RWPE1 (cell line): ENCODE data around the gene IFT81.
A peak's percentile ranks its signal among the peaks of the same experiment; 100 is the strongest.
"Not testable (repeated sequence)": the region's sequence is repeated elsewhere in the genome, so short reads cannot be mapped to it uniquely, and the experiment has no call there.

Experiments used
- CTCF ChIA-PET: fragments of 350-600 bp; sonication (Branson Sonifier 250); formaldehyde crosslinking; extraction: SDS; loops from one replicate; lab custom pipeline; 2021; lab: Yijun Ruan, JAX
- POLR2A ChIA-PET: fragments of 400-600 bp; formaldehyde crosslinking; extraction: SDS; loops from one replicate; lab custom pipeline; 2020; ENCODE audit warnings: antibody characterized with exemption; ENCODE audit not compliant: low non-redundant PET; lab: Yijun Ruan, JAX
- DNase-seq: peaks from one replicate; pipeline ENCODE4 v3.0.0; 2012; ENCODE audit warnings: low spot score
- H3K27ac ChIP-seq: fragments of 450-650 bp; 2 replicates; pipeline ENCODE4 v1.5.1; 2017
- TF ChIP-seq, protein P1 (sequence below): fragments of 450-650 bp; conservative IDR thresholded peaks from 2 replicates; pipeline ENCODE4 v1.5.1; 2017; ENCODE audit warnings: low read depth, mild to moderate bottlenecking

IFT81 gene

DNA sequence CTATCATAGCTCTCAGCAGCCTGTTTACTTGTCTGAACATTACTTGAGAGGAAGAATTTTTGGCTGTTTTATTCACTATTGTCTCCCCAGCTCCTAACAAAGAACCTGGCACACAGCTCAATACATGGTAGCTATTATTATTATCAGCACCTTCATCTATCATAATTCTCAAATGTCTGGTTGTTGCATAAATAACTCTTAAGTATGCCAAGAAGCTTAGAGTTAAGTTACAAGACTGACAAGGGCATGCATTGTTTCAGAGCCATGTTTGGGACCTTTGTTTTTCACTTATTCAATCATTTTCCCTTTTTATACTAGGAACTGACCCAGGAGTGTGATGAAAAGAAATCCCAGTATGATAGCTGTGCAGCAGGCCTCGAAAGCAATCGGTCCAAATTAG lies 79.4 kb downstream of the IFT81 start:
- TF ChIP-seq, protein P1, sequence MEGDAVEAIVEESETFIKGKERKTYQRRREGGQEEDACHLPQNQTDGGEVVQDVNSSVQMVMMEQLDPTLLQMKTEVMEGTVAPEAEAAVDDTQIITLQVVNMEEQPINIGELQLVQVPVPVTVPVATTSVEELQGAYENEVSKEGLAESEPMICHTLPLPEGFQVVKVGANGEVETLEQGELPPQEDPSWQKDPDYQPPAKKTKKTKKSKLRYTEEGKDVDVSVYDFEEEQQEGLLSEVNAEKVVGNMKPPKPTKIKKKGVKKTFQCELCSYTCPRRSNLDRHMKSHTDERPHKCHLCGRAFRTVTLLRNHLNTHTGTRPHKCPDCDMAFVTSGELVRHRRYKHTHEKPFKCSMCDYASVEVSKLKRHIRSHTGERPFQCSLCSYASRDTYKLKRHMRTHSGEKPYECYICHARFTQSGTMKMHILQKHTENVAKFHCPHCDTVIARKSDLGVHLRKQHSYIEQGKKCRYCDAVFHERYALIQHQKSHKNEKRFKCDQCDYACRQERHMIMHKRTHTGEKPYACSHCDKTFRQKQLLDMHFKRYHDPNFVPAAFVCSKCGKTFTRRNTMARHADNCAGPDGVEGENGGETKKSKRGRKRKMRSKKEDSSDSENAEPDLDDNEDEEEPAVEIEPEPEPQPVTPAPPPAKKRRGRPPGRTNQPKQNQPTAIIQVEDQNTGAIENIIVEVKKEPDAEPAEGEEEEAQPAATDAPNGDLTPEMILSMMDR, result no peak
- no peak for DNase-seq
- ChIA-PET CTCF (no interaction called here), POLR2A (no interaction called here)
- H3K27ac ChIP-seq, result no peak overlapping the region

DNA sequence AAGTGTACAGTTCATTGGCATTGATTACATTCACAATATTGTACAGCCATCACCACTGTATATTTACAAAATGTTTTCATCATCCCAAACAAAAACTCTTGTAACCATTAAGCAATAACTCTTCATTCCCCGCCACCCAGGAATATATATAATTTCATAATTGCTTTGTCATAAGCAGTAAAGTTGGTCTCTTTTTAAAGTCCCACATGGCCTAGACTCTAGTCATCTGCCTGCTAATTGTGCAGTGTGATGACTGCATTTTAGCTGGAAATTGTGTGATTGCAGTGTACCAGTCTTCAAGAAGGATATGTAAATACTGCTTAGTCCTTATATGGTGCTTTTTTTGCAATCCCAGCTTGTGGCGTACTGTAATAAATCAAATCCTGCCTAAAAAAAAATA lies 81.8 kb downstream of the IFT81 start:
- DNase-seq, result no peak
- CTCF ChIA-PET, result no interaction called here
- POLR2A ChIA-PET, result no interaction called here

DNA sequence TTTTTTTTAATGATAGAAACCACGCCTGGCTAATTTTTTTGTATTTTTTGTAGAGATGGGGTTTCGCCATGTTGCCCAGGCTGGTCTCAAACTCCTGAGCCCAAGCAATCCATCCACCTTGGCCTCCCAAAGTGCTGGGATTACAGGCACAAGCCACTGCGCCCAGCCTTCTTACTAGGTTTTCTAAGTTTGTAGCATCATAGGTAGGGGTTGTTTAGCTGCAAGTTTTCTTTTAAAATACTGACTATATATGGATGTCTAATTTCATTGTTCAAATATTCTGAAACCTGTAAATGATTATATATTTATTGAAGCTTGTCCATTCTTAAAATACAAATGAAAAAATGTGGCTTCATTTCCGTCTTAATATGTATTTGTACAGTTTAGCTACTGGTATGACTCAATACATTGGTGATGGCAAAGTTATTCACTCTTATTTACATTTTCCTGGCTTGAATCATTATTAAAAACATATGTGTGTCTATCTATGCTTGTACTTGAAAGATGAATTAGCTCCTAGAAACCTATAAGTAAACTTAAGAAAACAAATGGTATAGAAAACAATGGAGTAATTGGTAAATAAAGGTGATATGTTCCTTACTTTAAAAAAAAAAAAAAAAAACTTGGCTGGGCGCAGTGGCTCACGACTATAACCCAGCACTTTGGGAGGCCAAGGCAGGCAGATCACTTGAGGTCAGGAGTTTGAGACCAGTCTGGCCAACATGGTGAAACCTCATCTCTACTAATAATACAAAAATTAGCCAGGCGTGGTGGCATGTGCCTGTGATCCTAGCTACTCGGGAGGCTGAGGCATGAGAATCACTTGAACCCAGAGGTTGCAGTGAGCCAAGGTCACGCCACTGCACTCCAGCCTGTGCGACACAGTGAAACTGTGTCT lies 87.7 kb downstream of the IFT81 start:
- POLR2A ChIA-PET, result not testable (repeated sequence)
- H3K27ac ChIP-seq, result peak overlapping the region; percentile 53
- peak; percentile 81 for DNase-seq
- CTCF ChIA-PET, result interaction anchor here (1.6 kb wide), 1 partner anchor 12 kb away, joined by 4 read pairs; no protein-coding TSS in a partner anchor

More for the DNA sequence above, 81.8 kb downstream of the IFT81 start:
- TF ChIP-seq, protein P1, result no peak
- H3K27ac ChIP-seq, result no peak overlapping the region

DNA sequence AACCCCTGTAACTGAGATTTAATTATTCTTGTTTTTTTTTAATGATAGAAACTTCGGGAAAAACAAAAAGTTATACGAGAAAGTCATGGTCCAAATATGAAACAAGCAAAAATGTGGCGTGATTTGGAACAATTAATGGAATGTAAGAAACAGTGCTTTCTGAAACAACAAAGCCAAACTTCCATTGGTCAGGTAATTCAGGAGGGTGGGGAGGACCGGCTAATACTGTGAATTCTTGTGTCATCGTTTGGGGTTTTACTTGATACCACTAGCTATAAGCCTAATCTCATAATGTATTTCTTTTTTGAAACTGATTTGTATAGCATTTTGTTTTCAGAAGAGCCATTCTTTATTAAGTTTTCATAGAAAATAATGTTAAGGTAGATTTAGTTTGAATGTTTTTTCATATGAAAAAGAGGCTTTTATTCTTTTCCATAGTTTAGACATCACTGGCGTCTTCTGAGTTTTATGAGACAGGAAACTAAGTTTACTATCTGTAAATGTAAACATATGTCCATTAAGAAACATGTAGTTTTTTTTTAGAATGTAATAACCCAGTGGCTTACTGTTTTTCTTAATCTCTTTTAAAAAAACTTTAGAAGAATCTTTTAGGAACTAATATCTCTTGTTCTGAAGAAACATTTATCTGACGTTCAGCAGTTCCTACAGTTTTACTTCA lies 94.0 kb downstream of the IFT81 start:
- ChIA-PET POLR2A (no interaction called here), CTCF (no interaction called here)
- H3K27ac ChIP-seq, result no peak overlapping the region
- DNase-seq, result no peak
- TF ChIP-seq, protein P1, result no peak

GRCh38 chr12:110222027-110222426 lies 97.9 kb downstream of the IFT81 start:
- TF ChIP-seq, protein P1, result no peak
- CTCF ChIA-PET, result interaction anchor here (0.7 kb wide), 1 partner anchor 122 kb away, joined by 4 read pairs; no protein-coding TSS in a partner anchor
- no peak for DNase-seq
- no peak overlapping the region for H3K27ac ChIP-seq
- POLR2A ChIA-PET, result no interaction called here

DNA sequence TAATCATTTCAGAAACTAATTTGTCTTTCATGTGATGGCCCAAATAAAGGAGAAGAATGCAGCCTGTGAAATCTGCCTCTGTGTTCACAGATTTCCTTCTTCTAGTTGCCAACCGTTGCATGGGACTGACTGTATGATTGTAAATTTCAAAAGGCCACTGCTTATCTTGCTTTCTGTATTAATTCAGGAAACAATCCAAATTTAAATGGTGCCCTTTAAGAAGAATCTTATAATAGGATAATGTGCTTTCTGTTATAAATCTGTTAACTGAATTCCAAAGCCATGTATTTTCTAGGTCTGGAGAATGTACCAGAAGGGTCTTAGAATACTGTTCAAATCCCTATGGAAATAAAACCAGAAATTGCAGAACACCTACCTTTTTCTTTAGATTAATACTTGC lies 98.3 kb downstream of the IFT81 start:
- POLR2A ChIA-PET, result no interaction called here
- DNase-seq, result no peak
- no peak overlapping the region for H3K27ac ChIP-seq
- TF ChIP-seq, protein P1, result no peak
- CTCF ChIA-PET, result interaction anchor here (0.7 kb wide), 1 partner anchor 122 kb away, joined by 4 read pairs; no protein-coding TSS in a partner anchor
